Ureter (tissue), 1 donor: ENCODE data around the gene ZGPAT. TPM values are rescaled to one million over a fixed set of nuclear protein-coding genes. Genes with fewer than 3 reads are reported as not detected.

Source experiments
- DNase-seq: peaks from one replicate; pipeline ENCODE4 v3.0.0-alpha.2; 2020; ENCODE audit warnings: low spot score
- total RNA-seq: library from RNA; stranded (reverse); gene quantifications from one replicate; pipeline ENCODE4 v1.2.4, GENCODE V29; 2023
- donor health status: DM: yes; HTN: yes; CAD: no.

The ZGPAT gene
- total RNA-seq, 1 donor from 2014 or later = 29.4 TPM

DNA sequence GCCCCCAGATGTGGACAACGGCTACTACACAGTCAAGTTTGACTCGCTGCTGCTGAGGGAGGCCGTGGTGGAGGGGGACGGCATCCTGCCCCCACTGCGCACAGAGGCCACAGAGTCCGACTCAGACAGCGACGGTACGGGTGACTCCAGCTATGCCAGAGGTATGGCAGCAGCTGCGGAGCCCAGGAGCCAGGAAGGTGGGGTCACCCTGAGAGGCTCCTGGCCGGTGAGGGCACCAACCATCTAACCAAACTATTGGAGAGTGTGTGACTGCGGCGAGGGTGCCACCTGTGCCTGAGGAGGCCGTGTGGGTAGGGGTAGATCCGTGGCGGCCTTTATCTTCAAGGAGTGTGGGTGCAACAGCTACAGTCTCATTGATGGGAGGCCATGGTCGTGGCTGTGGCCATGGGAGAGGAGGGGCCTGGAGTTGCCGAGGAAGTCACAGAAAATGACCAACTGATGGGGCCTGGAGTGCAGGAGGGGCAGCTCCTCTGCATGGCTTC, 25.8 kb downstream of the ZGPAT start:
- DNase-seq = no peak

DNA sequence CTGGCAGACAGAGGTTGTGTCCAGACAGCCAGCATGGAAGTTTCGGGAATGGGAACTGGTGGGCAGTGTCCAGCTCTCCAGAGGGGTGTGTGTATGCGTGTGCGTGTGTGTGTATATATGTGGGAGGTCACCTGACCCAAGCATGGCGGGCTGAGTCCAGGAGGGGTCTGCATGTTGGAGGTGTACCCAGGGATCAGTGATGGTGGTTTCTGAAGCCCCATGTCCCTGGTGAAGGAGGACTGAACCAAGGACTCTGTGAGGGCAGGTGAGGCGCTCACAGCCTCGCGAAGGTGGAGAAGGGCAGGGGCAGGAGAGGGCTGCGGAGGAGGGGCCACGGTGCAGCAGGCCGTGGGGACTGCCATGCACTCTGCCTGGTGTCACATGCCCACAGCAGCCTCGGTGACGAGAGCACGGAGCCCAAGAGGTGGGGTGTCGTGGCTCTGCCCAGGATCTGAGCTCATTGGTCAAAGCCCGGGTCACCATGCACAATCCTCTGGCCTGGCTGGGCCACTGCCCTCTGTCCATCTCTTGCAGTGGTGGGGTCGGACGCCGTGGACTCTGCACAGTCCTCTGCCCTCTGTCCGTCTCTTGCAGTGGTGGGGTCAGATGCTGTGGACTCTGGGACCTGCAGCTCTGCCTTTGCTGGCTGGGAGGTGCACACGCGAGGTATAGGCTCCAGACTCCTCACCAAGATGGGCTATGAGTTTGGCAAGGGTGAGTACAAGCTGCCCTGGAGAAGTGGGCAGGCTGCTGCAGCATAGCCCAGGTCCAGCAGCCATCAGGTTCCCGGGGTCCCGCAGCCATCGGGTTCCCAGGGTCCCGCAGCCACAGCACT, 26.5 kb downstream of the ZGPAT start:
- no peak for DNase-seq

DNA sequence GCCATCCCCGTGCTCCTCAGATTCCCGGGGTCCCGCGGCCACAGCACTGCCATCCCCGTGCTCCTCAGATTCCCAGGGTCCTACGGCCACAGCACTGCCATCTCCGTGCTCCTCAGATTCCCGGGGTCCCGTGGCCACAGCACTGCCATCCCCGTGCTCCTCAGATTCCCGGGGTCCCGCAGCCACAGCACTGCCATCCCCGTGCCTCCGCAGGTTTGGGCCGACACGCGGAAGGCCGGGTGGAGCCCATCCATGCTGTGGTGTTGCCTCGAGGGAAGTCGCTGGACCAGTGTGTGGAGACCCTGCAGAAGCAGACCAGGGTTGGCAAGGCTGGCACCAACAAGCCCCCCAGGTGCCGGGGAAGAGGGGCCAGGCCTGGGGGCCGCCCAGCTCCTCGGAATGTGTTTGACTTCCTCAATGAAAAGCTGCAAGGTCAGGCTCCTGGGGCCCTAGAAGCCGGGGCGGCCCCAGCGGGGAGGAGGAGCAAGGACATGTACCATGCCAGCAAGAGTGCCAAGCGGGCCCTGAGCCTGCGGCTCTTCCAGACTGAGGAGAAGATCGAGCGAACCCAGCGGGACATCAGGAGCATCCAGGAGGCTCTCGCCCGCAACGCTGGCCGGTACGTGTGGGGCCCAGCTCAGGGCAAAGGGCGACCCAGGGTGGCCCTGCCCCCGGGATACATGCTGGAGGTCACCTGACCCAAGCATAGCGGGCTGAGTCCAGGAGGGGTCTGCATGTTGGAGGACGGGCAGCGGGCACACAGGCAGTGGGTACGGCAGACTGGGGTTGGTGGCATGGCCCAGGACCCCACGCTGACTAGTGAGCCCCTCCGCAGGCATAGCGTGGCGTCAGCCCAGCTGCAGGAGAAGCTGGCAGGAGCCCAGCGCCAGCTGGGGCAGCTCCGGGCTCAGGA, 27.4 kb downstream of the ZGPAT start:
- DNase-seq = no peak

DNA sequence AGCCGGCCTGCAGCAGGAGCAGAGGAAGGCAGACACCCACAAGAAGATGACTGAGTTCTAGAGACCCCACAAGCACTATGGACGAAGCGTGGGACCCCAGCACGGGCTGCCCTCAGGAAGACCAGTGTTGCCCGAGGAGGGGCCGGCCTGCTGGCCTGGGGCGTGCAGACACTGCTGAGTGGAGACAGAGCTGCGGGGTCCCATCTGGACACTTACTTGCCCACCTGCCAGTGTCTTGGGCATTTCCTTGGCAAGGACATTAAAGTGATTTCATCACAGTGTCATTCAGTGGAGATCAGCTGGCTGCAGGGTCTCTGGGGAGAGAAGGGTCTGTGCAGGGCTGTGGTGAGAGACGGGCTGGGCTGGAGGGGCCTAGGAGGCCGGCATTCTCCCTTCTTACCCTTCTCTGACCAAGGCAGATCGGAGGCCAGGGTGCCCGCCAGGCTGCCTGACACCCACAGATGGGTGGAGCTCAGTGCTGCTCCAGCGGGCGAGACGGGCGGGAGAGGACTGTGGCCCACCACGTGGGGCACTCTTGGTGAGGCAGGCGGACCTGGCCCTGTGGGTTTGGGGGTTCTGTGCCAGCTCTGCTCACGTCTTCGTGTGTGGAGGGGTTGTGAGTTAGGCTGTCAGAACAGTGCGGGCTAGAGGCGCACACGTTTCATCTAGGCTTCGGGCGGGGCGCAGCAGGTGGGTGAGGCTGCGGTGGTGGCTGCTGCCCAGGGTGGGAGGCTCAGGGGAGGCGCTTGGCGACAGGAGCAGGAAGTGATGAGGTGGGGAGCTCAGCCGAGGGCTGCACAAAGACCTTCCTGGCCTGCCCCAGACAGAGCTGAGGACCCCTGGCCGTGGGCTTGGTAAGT, 28.2 kb downstream of the ZGPAT start, which contains the start of gene LIME1:
Gene LIME1, plus strand, starts transcription at position 806 of the 860 bp plus-strand sequence. CDS start 886 bp downstream, outside the sequence.
- DNase-seq = no peak

DNA sequence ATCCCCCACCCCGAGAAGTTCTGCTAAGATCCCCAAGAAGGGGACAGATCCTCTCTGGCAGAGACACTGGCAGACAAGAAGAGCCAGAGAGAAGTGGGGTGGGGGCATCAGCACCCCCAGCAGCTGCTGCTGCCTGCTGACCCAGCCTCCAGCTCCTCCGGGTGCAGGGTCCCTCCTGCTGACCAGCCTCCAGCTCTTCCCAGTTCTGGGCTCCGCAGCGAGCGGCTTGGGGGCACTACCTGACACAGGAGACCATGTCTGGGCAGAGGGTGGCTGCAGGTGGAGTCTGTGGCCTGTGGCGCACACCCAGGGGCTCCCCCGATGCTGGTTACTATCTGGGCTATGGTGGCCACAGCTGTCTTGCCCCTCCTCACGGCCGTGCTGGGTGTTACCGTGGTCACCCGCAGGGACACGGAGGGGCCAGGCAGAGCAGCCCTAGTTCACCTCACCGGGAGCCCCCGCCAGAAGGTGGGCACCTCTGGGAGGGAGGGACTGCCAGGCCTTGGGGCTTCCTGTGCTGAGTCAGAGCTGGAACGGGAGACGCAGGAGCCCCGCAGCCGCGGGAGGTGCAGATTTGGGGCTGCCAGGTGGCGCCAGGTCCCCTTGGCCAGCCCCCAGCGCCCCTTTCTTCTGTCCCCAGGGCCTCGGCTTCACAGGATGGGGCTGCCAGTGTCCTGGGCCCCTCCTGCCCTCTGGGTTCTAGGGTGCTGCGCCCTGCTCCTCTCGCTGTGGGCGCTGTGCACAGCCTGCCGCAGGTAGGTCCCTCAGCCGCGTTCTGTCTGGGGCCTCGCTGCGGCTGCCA, 29.3 kb downstream of the ZGPAT start:
- no peak for DNase-seq

DNA sequence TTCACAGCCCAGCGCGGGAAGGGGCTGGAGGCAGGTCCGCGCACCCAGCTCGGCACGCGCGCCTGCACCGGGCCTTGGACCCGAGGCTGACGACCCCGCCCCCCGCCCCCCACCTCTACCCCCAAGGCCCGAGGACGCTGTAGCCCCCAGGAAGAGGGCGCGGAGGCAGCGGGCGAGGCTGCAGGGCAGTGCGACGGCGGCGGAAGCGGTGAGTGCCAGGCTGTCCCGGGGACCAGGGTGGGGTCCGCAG, 29.8 kb downstream of the ZGPAT start:
- no peak for DNase-seq

DNA sequence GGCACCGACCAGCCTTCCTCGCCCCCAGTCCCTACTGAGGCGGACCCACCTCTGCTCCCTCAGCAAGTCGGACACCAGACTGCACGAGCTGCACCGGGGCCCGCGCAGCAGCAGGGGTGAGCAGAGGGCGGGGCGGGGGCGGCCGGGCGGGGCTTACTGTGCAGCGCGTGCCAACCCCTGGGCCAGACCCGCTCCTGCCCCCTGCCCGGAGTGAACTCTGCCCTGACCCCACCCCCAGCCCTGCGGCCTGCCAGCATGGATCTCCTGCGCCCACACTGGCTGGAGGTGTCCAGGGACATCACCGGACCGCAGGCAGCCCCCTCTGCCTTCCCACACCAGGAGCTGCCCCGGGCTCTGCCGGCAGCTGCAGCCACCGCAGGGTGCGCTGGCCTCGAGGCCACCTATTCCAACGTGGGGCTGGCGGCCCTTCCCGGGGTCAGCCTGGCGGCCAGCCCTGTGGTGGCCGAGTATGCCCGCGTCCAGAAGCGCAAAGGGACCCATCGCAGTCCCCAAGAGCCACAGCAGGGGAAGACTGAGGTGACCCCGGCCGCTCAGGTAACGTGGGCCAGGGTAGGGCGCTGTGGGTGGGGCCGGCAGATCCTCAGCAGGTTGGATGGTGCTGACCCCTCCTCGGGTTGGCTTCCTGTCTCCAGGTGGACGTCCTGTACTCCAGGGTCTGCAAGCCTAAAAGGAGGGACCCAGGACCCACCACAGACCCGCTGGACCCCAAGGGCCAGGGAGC, 30.3 kb downstream of the ZGPAT start:
- no peak for DNase-seq

DNA sequence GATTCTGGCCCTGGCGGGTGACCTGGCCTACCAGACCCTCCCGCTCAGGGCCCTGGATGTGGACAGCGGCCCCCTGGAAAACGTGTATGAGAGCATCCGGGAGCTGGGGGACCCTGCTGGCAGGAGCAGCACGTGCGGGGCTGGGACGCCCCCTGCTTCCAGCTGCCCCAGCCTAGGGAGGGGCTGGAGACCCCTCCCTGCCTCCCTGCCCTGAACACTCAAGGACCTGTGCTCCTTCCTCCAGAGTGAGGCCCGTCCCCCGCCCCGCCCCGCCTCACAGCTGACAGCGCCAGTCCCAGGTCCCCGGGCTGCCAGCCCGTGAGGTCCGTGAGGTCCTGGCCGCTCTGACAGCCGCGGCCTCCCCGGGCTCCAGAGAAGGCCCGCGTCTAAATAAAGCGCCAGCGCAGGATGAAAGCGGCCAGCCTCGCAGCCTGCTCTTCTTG, 30.9 kb downstream of the ZGPAT start:
- DNase-seq = no peak

DNA sequence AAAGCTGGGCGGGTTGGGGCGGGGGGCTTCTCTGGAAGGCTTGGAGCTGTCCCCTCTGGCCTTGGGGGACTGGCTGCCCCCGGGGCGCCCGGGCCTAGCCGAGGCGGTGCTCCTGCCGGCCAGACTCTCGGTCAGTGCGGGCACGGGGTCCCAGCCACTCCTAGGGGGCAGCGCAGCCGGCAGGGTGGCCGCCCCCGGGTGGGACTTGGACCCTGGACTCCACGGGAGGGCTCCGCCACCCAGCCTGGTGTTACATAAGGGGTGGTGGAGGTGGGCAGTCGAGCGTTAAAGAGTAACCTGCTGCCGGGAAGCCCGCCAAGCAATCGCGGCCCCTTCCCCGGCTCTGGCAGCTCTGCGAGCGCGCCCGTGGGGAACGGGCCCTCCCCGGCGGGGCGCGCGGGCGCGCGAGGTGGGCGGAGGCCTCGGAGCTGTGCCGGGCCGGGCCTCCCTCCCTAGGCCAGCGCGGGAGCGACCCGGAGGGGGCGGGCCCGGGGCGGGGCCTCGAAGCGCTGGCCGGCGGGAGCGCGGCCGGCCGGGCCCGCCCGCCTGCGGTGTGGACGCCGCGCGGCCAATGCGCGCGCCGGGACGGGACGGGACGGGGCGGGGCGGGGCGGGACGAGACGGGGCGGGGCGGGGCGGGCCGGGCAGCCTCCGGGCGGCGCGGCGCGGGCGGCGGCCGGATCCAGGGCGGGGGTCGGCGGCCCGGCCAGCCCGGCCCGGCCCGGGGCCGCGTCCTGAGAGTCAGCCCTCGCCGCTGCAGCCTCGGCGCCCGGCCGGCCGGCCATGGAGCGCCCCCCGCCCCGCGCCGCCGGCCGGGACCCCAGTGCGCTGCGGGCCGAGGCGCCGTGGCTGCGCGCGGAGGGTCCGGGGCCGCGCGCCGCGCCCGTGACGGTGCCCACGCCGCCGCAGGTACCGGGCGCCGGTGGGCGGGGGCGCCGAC, 31.6 kb downstream of the ZGPAT start, which contains the start of gene SLC2A4RG:
Gene SLC2A4RG, plus strand, starts transcription at position 647 of the 940 bp plus-strand sequence. Its CDS starts 137 bp downstream, at position 784.
- DNase-seq = no peak

DNA sequence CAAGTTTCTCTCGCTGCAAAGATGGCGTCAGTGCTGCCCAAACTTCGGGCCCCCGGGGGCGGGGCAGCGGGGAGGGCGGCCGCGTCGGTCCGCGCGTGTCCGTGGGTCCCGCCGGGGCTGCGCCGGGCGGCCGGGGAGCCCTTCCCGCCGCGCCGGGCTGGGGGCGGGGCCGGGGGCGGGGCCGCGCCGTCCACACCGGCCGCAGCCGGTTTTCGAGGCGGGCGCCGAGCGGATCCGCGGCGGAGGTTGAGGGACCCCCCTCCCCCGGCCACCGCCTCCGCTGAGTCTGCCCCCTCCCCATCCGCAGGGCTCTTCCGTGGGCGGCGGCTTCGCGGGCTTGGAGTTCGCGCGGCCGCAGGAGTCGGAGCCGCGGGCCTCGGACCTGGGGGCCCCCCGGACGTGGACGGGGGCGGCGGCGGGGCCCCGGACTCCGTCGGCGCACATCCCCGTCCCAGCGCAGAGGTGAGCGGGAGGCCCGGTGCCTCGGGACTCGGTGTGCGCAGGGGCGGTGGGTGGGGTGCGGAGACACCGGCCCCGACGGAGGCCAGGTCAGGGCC, 32.3 kb downstream of the ZGPAT start:
- no peak for DNase-seq

DNA sequence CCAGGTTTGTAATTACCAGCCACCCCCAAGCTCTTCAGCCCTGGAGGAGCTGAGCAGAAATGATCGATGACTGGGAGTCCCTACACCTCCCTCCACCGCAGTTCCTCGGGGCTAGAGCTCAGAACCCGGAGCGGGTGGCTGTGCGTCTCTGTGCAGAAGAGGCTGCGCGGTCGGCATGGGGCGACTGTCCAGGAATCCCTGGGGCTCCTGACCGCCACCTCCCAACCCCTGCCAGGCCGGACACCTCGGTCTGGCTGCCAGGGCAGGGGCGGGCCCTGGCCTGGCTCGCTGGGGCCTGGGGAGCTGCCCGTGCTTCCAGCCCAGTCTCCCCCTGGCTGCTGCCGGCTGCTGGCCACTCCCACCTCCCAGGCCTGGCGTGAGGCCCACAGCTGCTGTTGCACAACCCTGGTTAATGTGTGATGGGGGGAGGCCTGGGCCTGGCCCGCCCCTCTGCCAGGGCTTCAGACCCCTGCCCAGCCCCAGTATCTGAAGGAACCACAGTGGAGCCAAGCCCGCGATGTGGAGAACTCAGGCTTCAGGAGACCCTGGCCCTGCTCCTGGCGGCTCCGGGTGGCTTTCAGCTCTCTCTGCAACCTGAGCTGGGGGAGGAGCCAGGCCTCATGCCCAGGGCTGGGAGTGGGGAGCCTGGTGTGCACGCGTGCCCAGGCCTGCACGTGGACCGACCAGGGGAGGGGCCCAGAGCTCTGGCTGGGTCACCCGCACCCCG, 33.0 kb downstream of the ZGPAT start:
- DNase-seq = peak; percentile 97

DNA sequence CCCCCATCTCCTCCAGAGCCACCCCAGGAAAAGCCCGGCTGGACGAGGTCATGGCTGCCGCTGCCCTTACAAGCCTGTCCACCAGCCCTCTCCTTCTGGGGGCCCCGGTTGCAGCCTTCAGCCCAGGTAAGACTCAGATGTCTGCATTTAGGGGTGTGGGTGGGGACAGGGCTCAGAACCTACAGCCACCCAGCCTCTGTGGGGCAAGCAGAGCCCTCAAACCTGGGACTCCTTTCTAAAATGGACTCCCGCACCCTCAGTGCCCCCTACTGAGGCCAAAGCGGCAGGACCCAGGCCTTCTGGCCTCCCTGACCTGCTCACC, 33.5 kb downstream of the ZGPAT start:
- DNase-seq = no peak

DNA sequence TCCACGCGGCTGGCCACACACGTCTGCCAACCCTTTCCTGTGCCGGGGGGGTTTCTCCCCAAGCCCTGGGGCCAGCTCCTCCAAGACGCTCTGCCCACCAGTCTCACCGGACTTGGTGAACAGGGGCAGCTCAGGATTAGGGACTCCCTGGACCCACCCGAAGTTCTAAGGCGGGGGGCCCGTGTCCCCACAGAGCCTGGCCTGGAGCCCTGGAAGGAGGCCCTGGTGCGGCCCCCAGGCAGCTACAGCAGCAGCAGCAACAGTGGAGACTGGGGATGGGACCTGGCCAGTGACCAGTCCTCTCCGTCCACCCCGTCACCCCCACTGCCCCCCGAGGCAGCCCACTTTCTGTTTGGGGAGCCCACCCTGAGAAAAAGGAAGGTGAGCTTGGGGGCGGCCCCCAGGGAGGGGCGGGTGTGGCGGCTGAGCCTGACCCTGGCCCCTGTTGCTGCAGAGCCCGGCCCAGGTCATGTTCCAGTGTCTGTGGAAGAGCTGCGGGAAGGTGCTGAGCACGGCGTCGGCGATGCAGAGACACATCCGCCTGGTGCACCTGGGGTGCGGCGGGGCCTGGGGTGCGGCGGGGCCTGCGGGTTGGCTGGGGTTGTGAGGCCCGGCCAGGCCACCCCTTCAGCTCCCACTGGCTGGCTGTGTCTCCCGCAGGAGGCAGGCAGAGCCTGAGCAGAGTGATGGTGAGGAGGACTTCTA, 34.0 kb downstream of the ZGPAT start:
- no peak for DNase-seq

DNA sequence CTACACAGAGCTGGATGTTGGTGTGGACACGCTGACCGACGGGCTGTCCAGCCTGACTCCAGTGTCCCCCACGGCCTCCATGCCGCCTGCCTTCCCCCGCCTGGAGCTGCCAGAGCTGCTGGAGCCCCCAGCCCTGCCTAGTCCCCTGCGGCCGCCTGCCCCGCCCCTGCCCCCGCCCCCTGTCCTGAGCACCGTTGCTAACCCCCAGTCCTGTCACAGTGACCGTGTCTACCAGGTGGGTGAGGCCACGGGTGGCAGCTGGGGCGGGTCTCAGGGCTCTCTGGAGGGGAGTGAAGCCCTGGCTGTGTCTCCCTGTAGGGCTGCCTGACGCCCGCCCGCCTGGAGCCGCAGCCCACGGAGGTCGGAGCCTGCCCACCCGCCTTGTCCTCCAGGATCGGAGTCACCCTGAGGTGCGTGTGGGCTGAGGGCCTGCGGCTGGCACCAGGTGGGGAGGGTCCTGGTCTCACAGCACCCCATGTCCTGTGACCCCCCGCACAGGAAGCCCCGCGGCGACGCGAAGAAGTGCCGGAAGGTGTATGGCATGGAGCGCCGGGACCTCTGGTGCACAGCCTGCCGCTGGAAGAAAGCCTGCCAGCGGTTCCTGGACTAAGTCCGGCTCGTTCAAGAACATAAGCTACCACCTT, 34.7 kb downstream of the ZGPAT start:
- DNase-seq = no peak

DNA sequence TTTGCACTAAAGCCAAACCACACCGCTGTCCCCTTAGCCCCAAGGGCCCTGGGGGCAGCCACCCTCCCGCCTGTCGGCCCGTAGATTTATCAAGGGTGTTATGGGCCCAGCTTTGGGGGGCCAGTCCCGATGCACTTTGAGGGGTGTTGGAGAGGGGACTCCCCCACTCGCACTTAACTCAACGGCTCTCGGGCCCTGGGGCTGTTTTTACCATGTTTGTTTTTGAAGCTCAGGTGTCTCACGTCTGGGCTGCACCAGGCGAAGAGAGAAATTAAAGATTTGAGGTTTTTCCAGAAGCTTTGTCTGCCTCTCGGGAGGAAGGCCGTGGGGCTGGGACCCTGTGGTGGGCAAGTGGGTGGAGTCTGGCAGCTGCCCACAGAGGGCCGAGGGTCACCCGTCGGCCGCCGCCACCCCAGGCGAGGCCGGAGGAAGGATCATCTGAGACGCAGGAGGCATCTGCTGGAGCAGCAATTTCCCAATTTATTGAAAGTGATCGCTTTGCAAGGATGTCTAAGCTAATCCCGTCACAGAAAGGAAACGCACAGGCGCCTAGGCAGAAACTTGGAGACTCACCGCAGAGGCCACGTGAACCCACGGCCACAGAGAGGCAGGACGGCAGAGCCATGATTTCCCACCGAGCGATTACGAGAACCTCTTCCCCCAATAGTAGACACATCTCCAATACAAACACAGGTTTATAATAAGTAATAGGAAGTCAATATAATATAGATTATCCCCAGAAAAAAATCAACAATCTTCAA, 35.6 kb downstream of the ZGPAT start:
- DNase-seq = no peak

DNA sequence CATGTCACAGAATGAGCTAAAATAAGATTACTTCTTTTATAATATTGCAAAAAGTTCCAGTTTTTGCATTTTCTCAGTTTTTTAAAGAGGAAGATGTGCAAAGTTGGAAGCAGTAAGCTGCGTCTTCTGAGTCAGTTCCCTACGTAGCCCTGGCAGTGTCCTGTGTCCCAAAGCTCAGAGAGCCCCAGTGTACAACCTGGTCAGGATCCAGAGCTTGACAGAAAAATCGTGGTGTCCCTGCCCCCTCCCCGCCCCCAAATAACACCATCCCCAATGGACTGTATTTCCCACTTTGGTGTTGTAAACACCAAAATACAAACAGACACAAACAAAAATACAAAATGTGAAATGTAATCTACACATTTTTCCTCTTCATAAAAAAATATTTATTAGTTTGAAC, 36.3 kb downstream of the ZGPAT start:
- DNase-seq = no peak
